Measurements from ENCODE around the gene ZNF780A.
"Not testable (repeated sequence)": the region's sequence is repeated elsewhere in the genome, so short reads cannot be mapped to it uniquely, and the experiment has no call there.

Gene ZNF780A

GRCh38 chr19:40090241-40091204 lies at the start of gene ZNF780A:
TSS of gene ZNF780A (minus strand) at chr19:40090943. CDS start at chr19:40084753, 6,190 bp downstream.
- DNase-seq: peak; percentile 77 to 81

- DNase-seq: peak; percentile 43 to 61
Observed at GRCh38 chr19:40139533-40140287, 49.0 kb upstream of the ZNF780A start.

- no peak for DNase-seq
Observed at GRCh38 chr19:40136818-40137217, 46.1 kb upstream of the ZNF780A start.

GRCh38 chr19:40134866-40135265 lies 44.1 kb upstream of the ZNF780A start:
- DNase-seq: no peak

GRCh38 chr19:40133491-40133890 lies 42.7 kb upstream of the ZNF780A start:
- DNase-seq: no peak

- no peak for DNase-seq
Observed at GRCh38 chr19:40130013-40130412, 39.3 kb upstream of the ZNF780A start.

GRCh38 chr19:40129425-40129824 lies 38.7 kb upstream of the ZNF780A start:
- no peak for DNase-seq

- no peak for DNase-seq
Observed at GRCh38 chr19:40128991-40129390, 38.2 kb upstream of the ZNF780A start.

- DNase-seq: no peak
Observed at GRCh38 chr19:40119380-40119779, 28.6 kb upstream of the ZNF780A start.

GRCh38 chr19:40118638-40119037 lies 27.9 kb upstream of the ZNF780A start:
- not testable (repeated sequence) for DNase-seq

GRCh38 chr19:40116075-40116474 lies 25.3 kb upstream of the ZNF780A start:
- DNase-seq: no peak

GRCh38 chr19:40114119-40114518 lies 23.4 kb upstream of the ZNF780A start:
- not testable (repeated sequence) for DNase-seq

- DNase-seq: not testable (repeated sequence)
Observed at GRCh38 chr19:40112271-40112670, 21.5 kb upstream of the ZNF780A start.

- DNase-seq: no peak
Observed at GRCh38 chr19:40110570-40110969, 19.8 kb upstream of the ZNF780A start.

GRCh38 chr19:40104754-40105153 lies 14.0 kb upstream of the ZNF780A start:
- DNase-seq: no peak

GRCh38 chr19:40103600-40103999 lies 12.9 kb upstream of the ZNF780A start:
- DNase-seq: no peak

GRCh38 chr19:40101813-40102212 lies 11.1 kb upstream of the ZNF780A start:
- DNase-seq: no peak

- DNase-seq: no peak
Observed at GRCh38 chr19:40093416-40093815, 2.7 kb upstream of the ZNF780A start.

GRCh38 chr19:40091205-40092129 lies 724 bp upstream of the ZNF780A start:
- no peak for DNase-seq

- no peak for DNase-seq
Observed at GRCh38 chr19:40089462-40089861, 1.3 kb downstream of the ZNF780A start.

- DNase-seq: no peak
Observed at GRCh38 chr19:40088299-40089047, 2.3 kb downstream of the ZNF780A start.

GRCh38 chr19:40084948-40085347 lies 5.8 kb downstream of the ZNF780A start:
- no peak for DNase-seq
